Measurements from ENCODE around the gene PARP6. TPM values are rescaled to one million over a fixed set of nuclear protein-coding genes. Genes with fewer than 3 reads are reported as not detected.

PARP6 gene
- total and polyA plus RNA-seq, 7 experiments from 2014 or later: 19.7 to 129 (median 124) TPM

GRCh38 chr15:72197460-72198355 is 74.6 kb downstream of the PARP6 start, which contains the start of gene GRAMD2A:
GRAMD2A (minus strand) TSS chr15:72197787.
- peaks cover 15 to 31% (median 24%) of the 10 kb centered on the region in 5 donors for H3K27me3 Mint-ChIP-seq
- peaks cover 5 to 26% (median 8%) of the 10 kb centered on the region in 5 donors for H3K36me3 Mint-ChIP-seq
- Histone ChIP-seq H3K4me1 (ENCODE audit: control insufficient read depth in 2 of 2, insufficient read depth in 2 of 2, low read length in 2 of 2) (no peaks in the 10 kb centered on the region), H3K36me3 (ENCODE audit: control insufficient read depth in 2 of 3, insufficient read depth in 3 of 3, low read length in 3 of 3) (peaks cover 0 to 46% (median 14%) of the 10 kb centered on the region in 3 experiments), H3K27me3 (ENCODE audit: control insufficient read depth in 2 of 2, insufficient read depth in 2 of 2, low read length in 2 of 2) (no peaks in the 10 kb centered on the region), H3K4me3 (ENCODE audit: low read length) (no peak within 1 kb of the TSS), H3K27ac (ENCODE audit: low read depth, low read length) (no peak within 1 kb of the TSS), H3K9me3 (ENCODE audit: control insufficient read depth in 2 of 3, low read length in 3 of 3) (no peaks in the 10 kb centered on the region)
- ChIA-PET CTCF (interaction anchor here (1.0 to 4.2 kb wide), 3 partner anchors 75 to 89 kb away, joined by 4 to 46 read pairs (median 7); no protein-coding TSS in a partner anchor), POLR2A (interaction anchor here (0.7 to 1.3 kb wide), 2 partner anchors 23 to 277 kb away, joined by 3 read pairs; no protein-coding TSS in a partner anchor)
- peak; percentile 35 for ATAC-seq
- no peak within 1 kb of the TSS for H3K27ac Mint-ChIP-seq
- no peaks in the 10 kb centered on the region for H3K9me3 Mint-ChIP-seq
- H3K4me1 Mint-ChIP-seq: peaks cover 4 to 23% (median 8%) of the 10 kb centered on the region in 7 donors
- DNase-seq: peak in 2 of 9 donors; percentile 8 to 51
- intact Hi-C loops (cut with micrococcal nuclease): loop anchor here (5.0 to 10.0 kb wide), 3 partner anchors 55 to 337 kb away; partner anchors contain the start of genes MYO9A (in 1 of the 2) and SENP8 (in 1 of the 2)
- H3K4me3 Mint-ChIP-seq: peak within 1 kb of the TSS; percentile 55 to 79 (median 64)

- H3K9me3 ChIP-seq (ENCODE audit: control insufficient read depth in 2 of 3, low read length in 3 of 3): no peaks in the 10 kb centered on the region
- Mint-ChIP-seq H3K9me3 (no peaks in the 10 kb centered on the region), H3K4me3 (peak overlapping the region; percentile 22 to 79 (median 60)), H3K36me3 (peaks cover 5 to 26% (median 8%) of the 10 kb centered on the region in 5 donors), H3K27ac (no peak overlapping the region), H3K4me1 (peaks cover 4 to 23% (median 8%) of the 10 kb centered on the region in 7 donors), H3K27me3 (peaks cover 19 to 31% (median 24%) of the 10 kb centered on the region in 5 donors)
- H3K27ac ChIP-seq (ENCODE audit: low read depth, low read length): no peak overlapping the region
- no peak overlapping the region for H3K4me3 ChIP-seq (ENCODE audit: low read length)
- no peaks in the 10 kb centered on the region for H3K27me3 ChIP-seq (ENCODE audit: control insufficient read depth in 2 of 2, insufficient read depth in 2 of 2, low read length in 2 of 2)
- intact Hi-C loops (cut with micrococcal nuclease): loop anchor here (5.0 to 10.0 kb wide), 3 partner anchors 55 to 338 kb away; partner anchors contain the start of genes MYO9A (in 1 of the 2) and SENP8 (in 1 of the 2)
- ATAC-seq: no peak
- peak in 1 of 9 donors; percentile 5 for DNase-seq
- ChIA-PET POLR2A (interaction anchor here (0.5 to 1.3 kb wide), 3 partner anchors 24 to 278 kb away, joined by 3 read pairs; no protein-coding TSS in a partner anchor), CTCF (interaction anchor here (2.9 kb wide), 1 partner anchor 86 kb away, joined by 7 read pairs; no protein-coding TSS in a partner anchor)
- H3K36me3 ChIP-seq (ENCODE audit: control insufficient read depth in 2 of 3, insufficient read depth in 3 of 3, low read length in 3 of 3): peaks cover 0 to 39% (median 10%) of the 10 kb centered on the region in 3 experiments
- H3K4me1 ChIP-seq (ENCODE audit: control insufficient read depth in 2 of 2, insufficient read depth in 2 of 2, low read length in 2 of 2): no peaks in the 10 kb centered on the region
These were observed 75.3 kb downstream of the PARP6 start for GRCh38 chr15:72197041-72197459.

DNA sequence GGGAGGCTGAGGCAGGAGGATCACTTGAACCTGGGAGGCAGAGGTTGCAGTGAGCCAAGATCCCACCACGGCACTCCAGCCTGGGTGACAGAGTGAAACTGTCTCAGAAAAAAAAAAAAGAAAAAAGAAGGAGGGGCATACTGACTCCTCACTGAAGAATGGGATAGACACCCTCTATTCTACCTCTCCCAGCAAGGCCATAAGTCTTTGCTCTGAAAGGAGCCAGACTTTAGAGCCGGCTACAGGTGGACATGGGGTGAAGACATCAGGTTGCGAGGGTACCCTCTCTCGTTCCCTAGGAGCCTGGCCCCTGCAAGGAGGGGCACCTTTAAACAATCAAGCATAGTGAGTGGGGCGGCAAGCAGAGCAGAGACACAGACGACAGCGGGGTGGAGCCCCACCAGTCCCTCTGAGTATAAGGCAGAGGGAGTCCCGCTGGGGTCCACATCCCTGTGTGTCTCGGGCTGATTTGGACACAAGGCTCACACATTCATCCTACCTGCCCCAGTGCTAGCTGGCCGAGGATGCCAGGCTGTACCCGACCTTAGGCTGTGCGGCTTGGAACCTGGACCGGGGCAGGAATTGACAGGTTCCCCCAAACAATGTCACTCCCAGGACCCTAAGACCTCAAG is 75.8 kb downstream of the PARP6 start:
- ATAC-seq: no peak
- H3K4me3 Mint-ChIP-seq: peak overlapping the region in 6 of 10 donors; percentile 25 to 70 (median 50)

DNA sequence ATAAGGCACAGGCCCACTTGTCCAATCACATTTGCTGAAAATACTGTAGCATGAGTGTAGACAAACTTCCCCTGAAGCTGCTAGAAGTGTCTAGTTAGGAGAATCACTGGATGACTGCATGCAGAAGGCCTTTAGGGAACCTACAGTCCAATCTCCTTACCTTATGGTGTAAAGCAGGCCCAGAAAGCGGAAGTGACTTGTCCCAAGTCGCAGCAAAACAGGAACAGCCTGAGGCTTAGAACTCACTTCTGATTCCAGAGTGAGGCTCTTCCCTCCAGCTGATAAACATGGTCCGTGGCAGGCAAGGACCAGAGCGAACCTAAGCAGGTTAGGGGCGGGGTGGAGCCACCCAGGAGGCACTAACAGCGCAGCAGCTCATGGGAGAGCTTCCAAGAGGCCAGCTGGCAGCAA is 77.2 kb downstream of the PARP6 start:
- H3K4me3 Mint-ChIP-seq: no peak overlapping the region
- Histone ChIP-seq H3K36me3 (ENCODE audit: control insufficient read depth in 2 of 3, insufficient read depth in 3 of 3, low read length in 3 of 3) (peaks cover 0 to 20% (median 4%) of the 10 kb centered on the region in 3 experiments), H3K9me3 (ENCODE audit: control insufficient read depth in 2 of 3, low read length in 3 of 3) (no peaks in the 10 kb centered on the region), H3K4me1 (ENCODE audit: control insufficient read depth in 2 of 2, insufficient read depth in 2 of 2, low read length in 2 of 2) (no peaks in the 10 kb centered on the region), H3K27ac (ENCODE audit: low read depth, low read length) (no peak overlapping the region), H3K27me3 (ENCODE audit: control insufficient read depth in 2 of 2, insufficient read depth in 2 of 2, low read length in 2 of 2) (no peaks in the 10 kb centered on the region), H3K4me3 (ENCODE audit: low read length) (no peak overlapping the region)
- POLR2A ChIA-PET: no interaction called here
- no peak for DNase-seq
- H3K27me3 Mint-ChIP-seq: peaks cover 25 to 37% (median 30%) of the 10 kb centered on the region in 5 donors
- no peaks in the 10 kb centered on the region for H3K9me3 Mint-ChIP-seq
- peaks cover 5 to 14% (median 8%) of the 10 kb centered on the region in 5 donors for H3K36me3 Mint-ChIP-seq
- intact Hi-C loops (cut with micrococcal nuclease): loop anchor here (5.0 to 10.0 kb wide), 3 partner anchors 57 to 340 kb away; partner anchors contain the start of genes MYO9A (in 1 of the 2) and SENP8 (in 1 of the 2)
- no peak overlapping the region for H3K27ac Mint-ChIP-seq
- CTCF ChIA-PET: interaction anchor here (0.8 kb wide), 2 partner anchors 31 to 32 kb away, joined by 3 read pairs; no protein-coding TSS in a partner anchor
- peaks cover 0 to 14% (median 8%) of the 10 kb centered on the region in 7 donors for H3K4me1 Mint-ChIP-seq
- peak; percentile 72 for ATAC-seq

More for the DNA sequence above, 75.8 kb downstream of the PARP6 start:
- H3K27ac ChIP-seq (ENCODE audit: low read depth, low read length): no peak overlapping the region
- ChIA-PET POLR2A (interaction anchor here (0.5 to 1.3 kb wide), 2 partner anchors 24 to 28 kb away, joined by 3 read pairs; no protein-coding TSS in a partner anchor), CTCF (interaction anchor here (0.6 to 2.9 kb wide), 3 partner anchors 16 to 87 kb away, joined by 3 to 7 read pairs (median 4); no protein-coding TSS in a partner anchor)
- no peaks in the 10 kb centered on the region for H3K9me3 Mint-ChIP-seq
- intact Hi-C loops (cut with micrococcal nuclease): loop anchor here (5.0 to 10.0 kb wide), 3 partner anchors 56 to 338 kb away; partner anchors contain the start of genes MYO9A (in 1 of the 2) and SENP8 (in 1 of the 2)
- H3K9me3 ChIP-seq (ENCODE audit: control insufficient read depth in 2 of 3, low read length in 3 of 3): no peaks in the 10 kb centered on the region
- no peak overlapping the region for H3K4me3 ChIP-seq (ENCODE audit: low read length)
- H3K4me1 Mint-ChIP-seq: peaks cover 4 to 23% (median 8%) of the 10 kb centered on the region in 7 donors
- no peak for DNase-seq
- H3K36me3 Mint-ChIP-seq: peaks cover 5 to 24% (median 8%) of the 10 kb centered on the region in 5 donors
- H3K4me1 ChIP-seq (ENCODE audit: control insufficient read depth in 2 of 2, insufficient read depth in 2 of 2, low read length in 2 of 2): no peaks in the 10 kb centered on the region
- H3K36me3 ChIP-seq (ENCODE audit: control insufficient read depth in 2 of 3, insufficient read depth in 3 of 3, low read length in 3 of 3): peaks cover 0 to 34% (median 10%) of the 10 kb centered on the region in 3 experiments
- peaks cover 21 to 31% (median 24%) of the 10 kb centered on the region in 5 donors for H3K27me3 Mint-ChIP-seq
- H3K27ac Mint-ChIP-seq: no peak overlapping the region
- no peaks in the 10 kb centered on the region for H3K27me3 ChIP-seq (ENCODE audit: control insufficient read depth in 2 of 2, insufficient read depth in 2 of 2, low read length in 2 of 2)

GRCh38 chr15:72193836-72194396 is 78.4 kb downstream of the PARP6 start:
- Mint-ChIP-seq H3K9me3 (no peaks in the 10 kb centered on the region), H3K4me1 (peaks cover 0 to 12% (median 8%) of the 10 kb centered on the region in 7 donors), H3K4me3 (no peak overlapping the region), H3K27me3 (peaks cover 29 to 40% (median 37%) of the 10 kb centered on the region in 5 donors), H3K27ac (no peak overlapping the region), H3K36me3 (peaks cover 0 to 12% (median 5%) of the 10 kb centered on the region in 5 donors)
- H3K4me3 ChIP-seq (ENCODE audit: low read length): no peak overlapping the region
- H3K27ac ChIP-seq (ENCODE audit: low read depth, low read length): no peak overlapping the region
- H3K4me1 ChIP-seq (ENCODE audit: control insufficient read depth in 2 of 2, insufficient read depth in 2 of 2, low read length in 2 of 2): no peaks in the 10 kb centered on the region
- no peaks in the 10 kb centered on the region for H3K9me3 ChIP-seq (ENCODE audit: control insufficient read depth in 2 of 3, low read length in 3 of 3)
- CTCF ChIA-PET: no interaction called here
- ATAC-seq (no peak), DNase-seq (no peak)
- POLR2A ChIA-PET: no interaction called here
- H3K27me3 ChIP-seq (ENCODE audit: control insufficient read depth in 2 of 2, insufficient read depth in 2 of 2, low read length in 2 of 2): no peaks in the 10 kb centered on the region
- intact Hi-C loops (cut with micrococcal nuclease): loop anchor here (10.0 kb wide), 2 partner anchors 79 to 341 kb away; partner anchors contain the start of genes MYO9A (in 1 of the 2) and SENP8 (in 1 of the 2)
- peaks cover 0 to 8% (median 0%) of the 10 kb centered on the region in 3 experiments for H3K36me3 ChIP-seq (ENCODE audit: control insufficient read depth in 2 of 3, insufficient read depth in 3 of 3, low read length in 3 of 3)

Data from naive thymus-derived CD4-positive, alpha-beta T cell (primary cell).